HG02870 (cell line): ENCODE measurements around the gene PPP3CA.
A peak's percentile ranks its signal among the peaks of the same experiment; 100 is the strongest.

Experiments used
- ATAC-seq: cut with Tn5 transposase; IDR thresholded peaks from one replicate; pipeline ENCODE4 v1.9.1; 2021; ENCODE audit warnings: mild to moderate bottlenecking, moderate library complexity; ENCODE audit not compliant: unreplicated experiment

The PPP3CA gene

GRCh38 chr4:101218894-101219293, 128.4 kb downstream of the PPP3CA start:
- no peak for ATAC-seq

- ATAC-seq, result no peak
Observed at GRCh38 chr4:101218346-101218745, 129.0 kb downstream of the PPP3CA start.

GRCh38 chr4:101217353-101218031, 129.8 kb downstream of the PPP3CA start:
- no peak for ATAC-seq

- no peak for ATAC-seq
Observed at GRCh38 chr4:101211146-101211553, 136.2 kb downstream of the PPP3CA start.

GRCh38 chr4:101210331-101210730, 137.0 kb downstream of the PPP3CA start:
- ATAC-seq, result no peak

- ATAC-seq, result no peak
Observed at GRCh38 chr4:101208171-101208570, 139.2 kb downstream of the PPP3CA start.

- ATAC-seq, result peak; percentile 87
Observed at GRCh38 chr4:101205916-101206315, 141.4 kb downstream of the PPP3CA start.

- ATAC-seq, result no peak
Observed at GRCh38 chr4:101201421-101201820, 145.9 kb downstream of the PPP3CA start.

- ATAC-seq, result no peak
Observed at GRCh38 chr4:101200561-101200960, 146.8 kb downstream of the PPP3CA start.

- no peak for ATAC-seq
Observed at GRCh38 chr4:101199507-101200285, 147.6 kb downstream of the PPP3CA start.

- ATAC-seq, result no peak
Observed at GRCh38 chr4:101198682-101199339, 148.5 kb downstream of the PPP3CA start.

- no peak for ATAC-seq
Observed at GRCh38 chr4:101197350-101197749, 150.0 kb downstream of the PPP3CA start.

GRCh38 chr4:101192244-101192643, 155.1 kb downstream of the PPP3CA start:
- ATAC-seq, result no peak

- no peak for ATAC-seq
Observed at GRCh38 chr4:101191302-101192098, 155.8 kb downstream of the PPP3CA start.

- ATAC-seq, result no peak
Observed at GRCh38 chr4:101190751-101191150, 156.6 kb downstream of the PPP3CA start.

GRCh38 chr4:101188906-101189305, 158.4 kb downstream of the PPP3CA start:
- ATAC-seq, result no peak

GRCh38 chr4:101187841-101188240, 159.5 kb downstream of the PPP3CA start:
- ATAC-seq, result no peak

- ATAC-seq, result no peak
Observed at GRCh38 chr4:101186567-101187184, 160.7 kb downstream of the PPP3CA start.

GRCh38 chr4:101184668-101185067, 162.7 kb downstream of the PPP3CA start:
- no peak for ATAC-seq

- ATAC-seq, result no peak
Observed at GRCh38 chr4:101183666-101184373, 163.5 kb downstream of the PPP3CA start.
